ENCODE results near the gene ATP1A2. TPM values are rescaled to one million over a fixed set of nuclear protein-coding genes. Genes with fewer than 3 reads are reported as not detected.
"Not testable (repeated sequence)": the region's sequence is repeated elsewhere in the genome, so short reads cannot be mapped to it uniquely, and the experiment has no call there.

The ATP1A2 gene
- total and polyA plus RNA-seq, 5 experiments from 2014 or later = not detected

- ATAC-seq (no peak), DNase-seq (no peak)
- Mint-ChIP-seq H3K36me3 (no peaks in the 10 kb centered on the region), H3K9me3 (no peaks in the 10 kb centered on the region), H3K4me1 (no peaks in the 10 kb centered on the region), H3K4me3 (no peak overlapping the region), H3K27me3 (peaks cover 3 to 14% (median 5%) of the 10 kb centered on the region in 5 donors), H3K27ac (no peak overlapping the region)
- POLR2A ChIA-PET = no interaction called here
Measured at GRCh38 chr1:160121388-160121787, 5.8 kb downstream of the ATP1A2 start.

DNA sequence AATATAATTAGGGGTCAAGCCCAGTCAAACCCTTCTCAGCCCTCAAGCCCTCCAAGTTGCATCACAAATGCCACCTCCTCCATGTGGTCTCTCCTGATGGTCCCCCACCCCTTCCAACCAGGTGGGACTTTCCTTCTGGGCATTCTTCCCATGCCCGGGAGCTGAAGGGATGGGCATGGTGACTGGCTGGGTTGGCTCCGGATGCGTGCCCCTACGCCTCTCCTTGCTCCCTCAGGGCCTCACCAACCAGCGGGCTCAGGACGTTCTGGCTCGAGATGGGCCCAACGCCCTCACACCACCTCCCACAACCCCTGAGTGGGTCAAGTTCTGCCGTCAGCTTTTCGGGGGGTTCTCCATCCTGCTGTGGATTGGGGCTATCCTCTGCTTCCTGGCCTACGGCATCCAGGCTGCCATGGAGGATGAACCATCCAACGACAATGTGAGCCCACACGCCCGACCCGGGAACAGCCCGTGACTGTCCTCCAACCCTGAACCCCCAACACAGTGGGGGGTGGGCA, 7.5 kb downstream of the ATP1A2 start:
- no peak for DNase-seq

GRCh38 chr1:160123726-160124125, 8.2 kb downstream of the ATP1A2 start:
- H3K27me3 Mint-ChIP-seq = peaks cover 0 to 4% (median 0%) of the 10 kb centered on the region in 5 donors
- no peak for ATAC-seq

More for the DNA sequence above, 7.5 kb downstream of the ATP1A2 start:
- Mint-ChIP-seq H3K4me3 (no peak overlapping the region), H3K27ac (no peak overlapping the region), H3K27me3 (peaks cover 0 to 3% (median 1%) of the 10 kb centered on the region in 5 donors), H3K9me3 (no peaks in the 10 kb centered on the region), H3K4me1 (no peaks in the 10 kb centered on the region), H3K36me3 (no peaks in the 10 kb centered on the region)
- no peak for ATAC-seq
- POLR2A ChIA-PET = no interaction called here

GRCh38 chr1:160124705-160125478, 9.3 kb downstream of the ATP1A2 start:
- H3K27me3 Mint-ChIP-seq = peaks cover 0 to 4% (median 0%) of the 10 kb centered on the region in 5 donors
- no peak overlapping the region for H3K4me3 Mint-ChIP-seq
- H3K9me3 Mint-ChIP-seq = no peaks in the 10 kb centered on the region
- no peak overlapping the region for H3K27ac Mint-ChIP-seq
- no peaks in the 10 kb centered on the region for H3K36me3 Mint-ChIP-seq
- DNase-seq = no peak
- no peak for ATAC-seq
- no peaks in the 10 kb centered on the region for H3K4me1 Mint-ChIP-seq
- POLR2A ChIA-PET = no interaction called here

More at GRCh38 chr1:160123726-160124125, 8.2 kb downstream of the ATP1A2 start:
- no peaks in the 10 kb centered on the region for H3K36me3 Mint-ChIP-seq
- H3K4me1 Mint-ChIP-seq = no peaks in the 10 kb centered on the region
- no peaks in the 10 kb centered on the region for H3K9me3 Mint-ChIP-seq
- H3K4me3 Mint-ChIP-seq = no peak overlapping the region
- no peak for DNase-seq
- POLR2A ChIA-PET = no interaction called here
- H3K27ac Mint-ChIP-seq = peak overlapping the region in 1 of 10 donors; percentile 12

DNA sequence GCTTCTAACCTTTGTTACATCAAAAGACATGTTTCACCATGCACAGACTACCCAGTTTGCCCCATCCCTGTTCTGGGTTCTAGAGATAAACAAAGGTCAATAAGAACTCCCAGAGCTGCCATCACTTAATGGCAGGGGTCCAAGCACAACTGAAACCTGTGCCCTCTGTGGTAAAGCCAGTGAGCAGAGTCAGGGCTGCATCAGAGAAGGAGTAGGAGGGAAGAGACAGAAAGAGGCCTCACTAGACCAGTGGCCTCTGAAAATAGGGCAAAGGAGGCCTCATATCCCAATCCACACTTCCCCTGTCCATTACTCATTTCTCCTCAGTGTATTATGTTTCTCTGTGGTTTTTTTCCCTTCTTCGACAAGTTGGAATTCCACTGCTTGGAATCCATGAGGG, 10.2 kb downstream of the ATP1A2 start:
- Mint-ChIP-seq H3K4me1 (no peaks in the 10 kb centered on the region), H3K27ac (peak overlapping the region in 1 of 10 donors; percentile 34), H3K36me3 (no peaks in the 10 kb centered on the region), H3K9me3 (no peaks in the 10 kb centered on the region), H3K27me3 (peaks cover 0 to 4% (median 2%) of the 10 kb centered on the region in 5 donors), H3K4me3 (no peak overlapping the region)
- no peak for DNase-seq
- POLR2A ChIA-PET = no interaction called here
- ATAC-seq = no peak

GRCh38 chr1:160126342-160126741, 10.8 kb downstream of the ATP1A2 start:
- H3K4me1 Mint-ChIP-seq, H3K9me3 Mint-ChIP-seq, ATAC-seq, POLR2A ChIA-PET, DNase-seq, H3K27me3 Mint-ChIP-seq, H3K36me3 Mint-ChIP-seq, H3K4me3 Mint-ChIP-seq: not testable (repeated sequence)
- H3K27ac Mint-ChIP-seq = peak overlapping the region in 1 of 10 donors; percentile 59

- no peaks in the 10 kb centered on the region for H3K4me1 Mint-ChIP-seq
- H3K27me3 Mint-ChIP-seq = peaks cover 0 to 10% (median 4%) of the 10 kb centered on the region in 5 donors
- ATAC-seq (no peak), DNase-seq (no peak)
- POLR2A ChIA-PET = no interaction called here
- H3K4me3 Mint-ChIP-seq = no peak overlapping the region
- H3K27ac Mint-ChIP-seq = no peak overlapping the region
- no peaks in the 10 kb centered on the region for H3K36me3 Mint-ChIP-seq
- H3K9me3 Mint-ChIP-seq = no peaks in the 10 kb centered on the region
Measured at GRCh38 chr1:160127381-160127780, 11.8 kb downstream of the ATP1A2 start.

- no peaks in the 10 kb centered on the region for H3K9me3 Mint-ChIP-seq
- H3K36me3 Mint-ChIP-seq = no peaks in the 10 kb centered on the region
- POLR2A ChIA-PET = no interaction called here
- peak overlapping the region in 1 of 10 donors; percentile 28 for H3K27ac Mint-ChIP-seq
- ATAC-seq (no peak), DNase-seq (no peak)
- no peak overlapping the region for H3K4me3 Mint-ChIP-seq
- peaks cover 0 to 13% (median 4%) of the 10 kb centered on the region in 5 donors for H3K27me3 Mint-ChIP-seq
- no peaks in the 10 kb centered on the region for H3K4me1 Mint-ChIP-seq
Measured at GRCh38 chr1:160127865-160128523, 12.4 kb downstream of the ATP1A2 start.

GRCh38 chr1:160128636-160129035, 13.1 kb downstream of the ATP1A2 start:
- Mint-ChIP-seq H3K36me3 (no peaks in the 10 kb centered on the region), H3K27me3 (peaks cover 0 to 13% (median 4%) of the 10 kb centered on the region in 5 donors), H3K27ac (no peak overlapping the region), H3K9me3 (no peaks in the 10 kb centered on the region), H3K4me1 (no peaks in the 10 kb centered on the region), H3K4me3 (no peak overlapping the region)
- POLR2A ChIA-PET = no interaction called here
- DNase-seq (no peak), ATAC-seq (no peak)

GRCh38 chr1:160129046-160129445, 13.5 kb downstream of the ATP1A2 start:
- ATAC-seq (no peak), DNase-seq (no peak)
- POLR2A ChIA-PET = no interaction called here
- H3K4me1 Mint-ChIP-seq = peaks cover 0 to 1% (median 0%) of the 10 kb centered on the region in 4 donors
- H3K4me3 Mint-ChIP-seq = no peak overlapping the region
- no peak overlapping the region for H3K27ac Mint-ChIP-seq
- no peaks in the 10 kb centered on the region for H3K9me3 Mint-ChIP-seq
- peaks cover 0 to 13% (median 4%) of the 10 kb centered on the region in 5 donors for H3K27me3 Mint-ChIP-seq
- H3K36me3 Mint-ChIP-seq = no peaks in the 10 kb centered on the region

GRCh38 chr1:160129558-160129957, 14.0 kb downstream of the ATP1A2 start:
- Mint-ChIP-seq H3K27me3 (peaks cover 0 to 13% (median 4%) of the 10 kb centered on the region in 5 donors), H3K4me3 (no peak overlapping the region), H3K9me3 (no peaks in the 10 kb centered on the region), H3K36me3 (no peaks in the 10 kb centered on the region), H3K27ac (no peak overlapping the region), H3K4me1 (peaks cover 0 to 1% (median 0%) of the 10 kb centered on the region in 4 donors)
- no peak for DNase-seq
- POLR2A ChIA-PET = no interaction called here
- no peak for ATAC-seq

GRCh38 chr1:160129966-160130365, 14.4 kb downstream of the ATP1A2 start:
- Mint-ChIP-seq H3K4me3 (no peak overlapping the region), H3K9me3 (no peaks in the 10 kb centered on the region), H3K4me1 (peaks cover 0 to 1% (median 0%) of the 10 kb centered on the region in 4 donors), H3K27me3 (peaks cover 0 to 13% (median 5%) of the 10 kb centered on the region in 5 donors), H3K36me3 (no peaks in the 10 kb centered on the region), H3K27ac (no peak overlapping the region)
- ATAC-seq (no peak), DNase-seq (no peak)
- POLR2A ChIA-PET = no interaction called here

GRCh38 chr1:160130486-160130885, 14.9 kb downstream of the ATP1A2 start:
- no peaks in the 10 kb centered on the region for H3K9me3 Mint-ChIP-seq
- DNase-seq (no peak), ATAC-seq (no peak)
- H3K4me3 Mint-ChIP-seq = no peak overlapping the region
- no peak overlapping the region for H3K27ac Mint-ChIP-seq
- peaks cover 0 to 1% (median 0%) of the 10 kb centered on the region in 4 donors for H3K4me1 Mint-ChIP-seq
- H3K36me3 Mint-ChIP-seq = no peaks in the 10 kb centered on the region
- POLR2A ChIA-PET = no interaction called here
- H3K27me3 Mint-ChIP-seq = peaks cover 0 to 13% (median 6%) of the 10 kb centered on the region in 5 donors

Data from naive thymus-derived CD8-positive, alpha-beta T cell (primary cell).